IMR-90 (cell line): ENCODE results near the gene CLRN3. TPM values are rescaled to one million over a fixed set of nuclear protein-coding genes. Genes with fewer than 3 reads are reported as not detected.

Experiments
- ATAC-seq: fragments of 200-7000 bp; cut with Tn5 transposase; 2 replicates; pipeline ENCODE4 v1.9.1; 2020; ENCODE audit warnings: low read depth, mild to moderate bottlenecking, moderate library complexity
- BruUV-seq: library from RNA; stranded (reverse); fragments of 400-500 nt; replicated peaks from 2 replicates; lab custom pipeline; 2021; lab: Mats Ljungman, UMichigan
- CTCF ChIA-PET: fragments of 300-600 bp; formaldehyde crosslinking; extraction: SDS; loops from one replicate; lab custom pipeline; 2021; ENCODE audit warnings: antibody characterized with exemption; lab: Yijun Ruan, JAX
- POLR2A ChIA-PET: fragments of 300-600 bp; sonication (Branson Sonifier 250); formaldehyde crosslinking; loops from one replicate; lab custom pipeline; 2022; ENCODE audit warnings: antibody characterized with exemption; ENCODE audit not compliant: unreplicated experiment; lab: Charles Lee
- DNase-seq: peaks from one replicate; pipeline ENCODE4 v3.0.0; 2013
- H2AFZ ChIP-seq: replicated peaks from 2 replicates; pipeline ENCODE3; 2013; ENCODE audit warnings: low read length, mild to moderate bottlenecking; ENCODE audit not compliant: poor library complexity
- H2AK5ac ChIP-seq: 2 replicates; pipeline ENCODE4 v1.6.1; 2013; ENCODE audit warnings: low read depth, low read length, inconsistent platforms
- H2AK9ac ChIP-seq: replicated peaks from 2 replicates; pipeline ENCODE3; 2013; ENCODE audit warnings: mild to moderate bottlenecking, low read depth, low read length, moderate library complexity; ENCODE audit not compliant: poor library complexity
- H2BK120ac ChIP-seq: 2 replicates; pipeline ENCODE4 v1.6.1; 2013; ENCODE audit warnings: low read depth, low read length, inconsistent platforms
- H2BK15ac ChIP-seq: 3 replicates; pipeline ENCODE4 v1.6.1; 2013; ENCODE audit warnings: low read depth, low read length, inconsistent platforms
- H2BK20ac ChIP-seq: 2 replicates; pipeline ENCODE4 v1.6.1; 2013; ENCODE audit warnings: low read depth, mild to moderate bottlenecking, inconsistent platforms, low read length, moderate library complexity
- H2BK5ac ChIP-seq: 2 replicates; pipeline ENCODE4 v1.6.1; 2013; ENCODE audit warnings: mild to moderate bottlenecking, low read depth, low read length, inconsistent platforms; ENCODE audit not compliant: poor library complexity, severe bottlenecking
- H3K14ac ChIP-seq: replicated peaks from 2 replicates; pipeline ENCODE4 v1.6.1; 2013; ENCODE audit warnings: low read depth, low read length, inconsistent platforms
- H3K18ac ChIP-seq: 2 replicates; pipeline ENCODE4 v1.6.1; 2013; ENCODE audit warnings: low read depth, low read length, control low read depth
- H3K23ac ChIP-seq: 2 replicates; pipeline ENCODE4 v1.6.1; 2013; ENCODE audit warnings: low read depth, low read length, inconsistent platforms
- H3K27ac ChIP-seq: 2 replicates; pipeline ENCODE4 v1.5.1; 2013; ENCODE audit warnings: mild to moderate bottlenecking, control low read depth, low read length; ENCODE audit not compliant: insufficient read depth
- H3K27me3 ChIP-seq: 2 replicates; pipeline ENCODE4 v1.6.1; 2013; ENCODE audit warnings: low read length; ENCODE audit not compliant: control insufficient read depth, insufficient read depth
- H3K36me3 ChIP-seq: 2 replicates; pipeline ENCODE4 v1.6.1; 2013; ENCODE audit warnings: low read length, mixed read lengths; ENCODE audit not compliant: control insufficient read depth, insufficient read depth
- H3K4ac ChIP-seq: 2 replicates; pipeline ENCODE4 v1.6.1; 2013; ENCODE audit warnings: low read depth, low read length, inconsistent platforms
- H3K4me1 ChIP-seq: 2 replicates; pipeline ENCODE4 v1.6.1; 2013; ENCODE audit warnings: low read length, mixed read lengths; ENCODE audit not compliant: control insufficient read depth, insufficient read depth
- H3K4me2 ChIP-seq: 2 replicates; pipeline ENCODE4 v1.6.1; 2013; ENCODE audit warnings: low read depth, mild to moderate bottlenecking, control low read depth, low read length, moderate library complexity
- H3K4me3 ChIP-seq: 2 replicates; pipeline ENCODE4 v1.5.1; 2013; ENCODE audit warnings: low read depth, mild to moderate bottlenecking, control low read depth, low read length, moderate library complexity; ENCODE audit not compliant: insufficient read depth
- H3K56ac ChIP-seq: 2 replicates; pipeline ENCODE4 v1.6.1; 2013; ENCODE audit warnings: low read length, inconsistent platforms; ENCODE audit not compliant: insufficient read depth; ENCODE audit errors: extremely low read depth
- H3K79me1 ChIP-seq, 2 experiments: 2 replicates each; pipeline ENCODE4 v1.6.1; 2013; ENCODE audit warnings: low read length in 2 of 2, inconsistent platforms in 1 of 2, low read depth in 1 of 2
- H3K9ac ChIP-seq: 2 replicates; pipeline ENCODE4 v1.6.1; 2013; ENCODE audit warnings: low read depth, low read length, control low read depth
- H3K9me1 ChIP-seq: 2 replicates; pipeline ENCODE4 v1.6.1; 2013; ENCODE audit warnings: low read length, inconsistent platforms; ENCODE audit not compliant: insufficient read depth
- H3K9me3 ChIP-seq: 2 replicates; pipeline ENCODE4 v1.6.1; 2013; ENCODE audit warnings: low read length; ENCODE audit not compliant: control insufficient read depth, insufficient read depth
- H4K20me1 ChIP-seq: 2 replicates; pipeline ENCODE4 v1.6.1; 2013; ENCODE audit warnings: low read length, inconsistent platforms; ENCODE audit not compliant: insufficient read depth
- H4K5ac ChIP-seq: 2 replicates; pipeline ENCODE4 v1.6.1; 2013; ENCODE audit warnings: mild to moderate bottlenecking, low read depth, low read length, control low read depth
- H4K8ac ChIP-seq, 2 experiments: 2 replicates each; pipeline ENCODE4 v1.6.1; 2013; ENCODE audit warnings: low read depth in 2 of 2, low read length in 2 of 2, control low read depth in 1 of 2, inconsistent platforms in 1 of 2
- H4K91ac ChIP-seq: 2 replicates; pipeline ENCODE4 v1.6.1; 2013; ENCODE audit warnings: low read depth, low read length, inconsistent platforms; ENCODE audit not compliant: insufficient read depth
- CHD1 ChIP-seq: IDR thresholded peaks from 2 replicates; pipeline ENCODE4 v1.6.1; 2012; ENCODE audit warnings: low read depth, low read length, improper control_type of control experiment
- CTCF ChIP-seq: conservative IDR thresholded peaks from 2 replicates; pipeline ENCODE4 v1.5.1; 2012; ENCODE audit warnings: mild to moderate bottlenecking, low read depth, low read length, improper control_type of control experiment
- FOS ChIP-seq: fragments of 150-350 bp; IDR thresholded peaks from 2 replicates; pipeline ENCODE4 v1.6.1; 2016; ENCODE audit warnings: low read depth, low read length
- MAFK ChIP-seq: IDR thresholded peaks from 2 replicates; pipeline ENCODE4 v1.6.1; 2012; ENCODE audit warnings: low read depth, low read length, improper control_type of control experiment
- MAZ ChIP-seq: IDR thresholded peaks from 2 replicates; pipeline ENCODE4 v1.6.1; 2012; ENCODE audit warnings: low read depth, mild to moderate bottlenecking, low read length, improper control_type of control experiment, moderate library complexity, borderline replicate concordance
- MXI1 ChIP-seq: IDR thresholded peaks from 2 replicates; pipeline ENCODE4 v1.6.1; 2012; ENCODE audit warnings: low read depth, mild to moderate bottlenecking, low read length, moderate library complexity, borderline replicate concordance
- RAD21 ChIP-seq: IDR thresholded peaks from 2 replicates; pipeline ENCODE4 v1.6.1; 2012; ENCODE audit warnings: low read length, improper control_type of control experiment
- RCOR1 ChIP-seq: IDR thresholded peaks from 2 replicates; pipeline ENCODE4 v1.6.1; 2012; ENCODE audit warnings: mild to moderate bottlenecking, low read length, improper control_type of control experiment; ENCODE audit not compliant: insufficient replicate concordance
- USF2 ChIP-seq: fragments of 150-350 bp; IDR thresholded peaks from 2 replicates; pipeline ENCODE4 v1.6.1; 2017; ENCODE audit warnings: mild to moderate bottlenecking, antibody characterized with exemption, low read length, low read depth
- WGBS, 2 experiments: methylation state at CpG; one replicate each; pipeline versions ENCODE4 v1.1.5 to v1.1.7; 2013; ENCODE audit warnings: missing lambda C conversion rate in 2 of 2; ENCODE audit not compliant: insufficient read length in 1 of 2; ENCODE audit errors: extremely low coverage in 2 of 2; 5-methylcytosine and 5-hydroxymethylcytosine counted together
- dilution Hi-C: fragments of 300-500 bp; cut with HindIII; formaldehyde crosslinking; loops from one replicate; pipeline ENCODE4 v1.14.3; 2018; ENCODE audit warnings: low sequenced_read_pairs; ENCODE audit not compliant: unreplicated experiment
- in situ Hi-C: fragments of 300-500 bp; cut with MboI; formaldehyde crosslinking; loops from 3 replicates; pipeline ENCODE4 v1.14.3; 2019; ENCODE audit warnings: low sequenced_read_pairs, inconsistent platforms, mixed read lengths
- intact Hi-C: fragments of 100-400 bp; cut with micrococcal nuclease; formaldehyde crosslinking; loops from 2 replicates; pipeline ENCODE4 v1.10.0; 2022
- polyA plus RNA-seq, 3 experiments: library from polyadenylated mRNA; depleted of rRNA; stranded (reverse); fragments of >200 nt; gene quantifications; 2 replicates each; pipeline ENCODE4 v1.2.3, GENCODE V29; 2012; ENCODE audit warnings: low replicate concordance in 1 of 3
- total RNA-seq: library from RNA; depleted of rRNA; stranded (reverse); fragments of >200 nt; gene quantifications from 2 replicates; pipeline ENCODE4 v1.2.3, GENCODE V29; 2012
- TF ChIP-seq, protein P1 (sequence below): fragments of 150-350 bp; IDR thresholded peaks from 2 replicates; pipeline ENCODE4 v1.6.1; 2016; ENCODE audit warnings: low read depth, mild to moderate bottlenecking, low read length, moderate library complexity, borderline replicate concordance

Gene CLRN3
- total and polyA plus RNA-seq, 2 of the 4 experiments (the other 2 are of a cell fraction), result not detected

DNA sequence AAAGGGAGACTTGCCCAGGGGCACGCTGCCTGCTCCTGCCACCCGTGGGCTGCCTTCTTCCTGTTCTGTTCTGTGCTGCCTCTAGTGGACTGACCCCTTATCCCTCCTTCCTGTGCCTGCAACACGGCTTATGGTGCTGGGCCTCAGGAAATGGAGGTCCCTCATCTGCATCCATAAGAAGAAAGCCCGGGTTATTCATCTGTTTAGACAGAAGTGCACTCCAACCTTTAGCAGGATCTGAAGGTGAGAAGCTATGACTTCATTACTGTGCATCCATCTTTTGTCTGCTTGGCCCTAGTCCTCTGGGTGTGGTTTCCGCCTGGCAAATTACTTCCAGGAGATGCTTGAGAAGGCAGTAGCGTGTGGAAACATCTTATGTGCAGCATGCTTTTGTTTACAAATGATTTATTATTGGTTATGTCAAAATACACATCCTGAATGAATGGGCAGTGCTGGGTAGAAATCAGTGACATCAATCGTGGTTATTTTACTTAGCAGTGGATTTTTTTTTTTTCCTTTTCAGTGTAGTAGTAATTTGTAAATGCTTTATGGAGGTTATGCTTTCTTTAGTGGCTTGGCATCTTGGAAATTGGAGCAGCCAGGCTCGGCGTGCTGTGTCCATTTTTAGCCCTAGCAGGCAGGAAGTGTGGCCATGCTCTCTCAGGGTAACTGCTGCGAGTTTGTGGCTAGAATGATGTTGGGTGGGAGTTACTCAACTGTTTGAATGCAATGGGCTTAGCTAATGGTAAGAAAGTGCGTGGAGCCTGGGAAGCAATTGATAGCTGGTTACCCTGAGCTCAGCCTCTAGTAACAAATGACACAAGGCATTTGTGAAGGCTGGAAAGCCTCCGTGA, 26.9 kb upstream of the CLRN3 start:
- no TSS peak for BruUV-seq

More for the DNA sequence above, 26.9 kb upstream of the CLRN3 start:
- Histone ChIP-seq H4K91ac (no peak overlapping the region), H2AK5ac (no peak overlapping the region), H2BK15ac (no peak overlapping the region), H3K9ac (no peak overlapping the region), H2AFZ (no peak overlapping the region), H3K27ac (no peak overlapping the region), H3K4me2 (no peak overlapping the region), H4K20me1 (no peaks in the 10 kb centered on the region), H4K8ac (no peak overlapping the region), H2BK120ac (no peak overlapping the region), H3K27me3 (no peaks in the 10 kb centered on the region), H3K23ac (no peak overlapping the region), H3K4me3 (no peak overlapping the region), H3K14ac (no peak overlapping the region), H3K36me3 (no peaks in the 10 kb centered on the region), H3K56ac (no peak overlapping the region), H3K9me1 (no peaks in the 10 kb centered on the region; the same call in 1 of the 2 replicates), H3K9me3 (no peaks in the 10 kb centered on the region), H2BK20ac (no peak overlapping the region), H2AK9ac (no peak overlapping the region), H3K4me1 (peaks cover 5% of the 10 kb centered on the region; the same call in 1 of the 2 replicates), H3K79me1 (no peaks in the 10 kb centered on the region; a peak in 1 of 4 replicates), H3K18ac (no peak overlapping the region), H3K4ac (no peak overlapping the region), H4K5ac (no peak overlapping the region), H2BK5ac (no peak overlapping the region)
- ChIA-PET POLR2A (interaction anchor here (0.5 kb wide), 1 partner anchor 69 kb away, joined by 3 read pairs; no protein-coding TSS in a partner anchor), CTCF (no interaction called here)
- no peak for ATAC-seq
- TF ChIP-seq, protein P1, sequence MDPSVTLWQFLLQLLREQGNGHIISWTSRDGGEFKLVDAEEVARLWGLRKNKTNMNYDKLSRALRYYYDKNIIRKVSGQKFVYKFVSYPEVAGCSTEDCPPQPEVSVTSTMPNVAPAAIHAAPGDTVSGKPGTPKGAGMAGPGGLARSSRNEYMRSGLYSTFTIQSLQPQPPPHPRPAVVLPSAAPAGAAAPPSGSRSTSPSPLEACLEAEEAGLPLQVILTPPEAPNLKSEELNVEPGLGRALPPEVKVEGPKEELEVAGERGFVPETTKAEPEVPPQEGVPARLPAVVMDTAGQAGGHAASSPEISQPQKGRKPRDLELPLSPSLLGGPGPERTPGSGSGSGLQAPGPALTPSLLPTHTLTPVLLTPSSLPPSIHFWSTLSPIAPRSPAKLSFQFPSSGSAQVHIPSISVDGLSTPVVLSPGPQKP, result no peak
- TF ChIP-seq FOS (no peak), MAFK (no peak), MXI1 (no peak), CTCF (no peak), RAD21 (no peak), USF2 (no peak), RCOR1 (no peak), CHD1 (no peak), MAZ (no peak)
- in situ Hi-C loops (no loop called here), dilution Hi-C loops (no loop called here), intact Hi-C loops (no loop called here)
- peak; percentile 37 for DNase-seq
- 48% methylated on average over 8 of the region's 12 CpGs; no CpG with 5 or more reads in 1 of the 2 experiments for WGBS, 2 experiments
